Stomach (tissue), 9 donors: ENCODE data around the gene TMOD2. TPM values are rescaled to one million over a fixed set of nuclear protein-coding genes. Genes with fewer than 3 reads are reported as not detected.
"Not testable (repeated sequence)": the region's sequence is repeated elsewhere in the genome, so short reads cannot be mapped to it uniquely, and the experiment has no call there.

Experiments used
- DNase-seq, 2 donors: peaks; one replicate each; pipeline versions ENCODE4 v3.0.0 to v3.0.0-alpha.2; 2013 to 2019
- H3K27ac ChIP-seq, 5 donors: fragments of 200-600 bp in 4 of 5; sonication (generic) in 4 of 5; one replicate each; pipeline ENCODE4 v1.5.1; 2013 to 2019; ENCODE audit warnings: mild to moderate bottlenecking in 1 of 5, moderate library complexity in 1 of 5
- H3K27me3 ChIP-seq, 3 donors: fragments of 200-600 bp; sonication (generic); one replicate each; pipeline ENCODE4 v1.5.1; 2017 to 2019; ENCODE audit warnings: mixed run types in 1 of 3
- H3K36me3 ChIP-seq, 4 donors: fragments of 200-600 bp; sonication (generic); 1 replicate in 3 of 4; 2 replicates in 1 of 4; pipeline ENCODE4 v1.5.1; 2016 to 2019
- H3K4me1 ChIP-seq, 4 donors: fragments of 200-600 bp; sonication (generic); one replicate each; pipeline ENCODE4 v1.5.1; 2016 to 2019
- H3K4me3 ChIP-seq, 4 donors: fragments of 200-600 bp; sonication (generic) in 3 of 4; one replicate each; pipeline ENCODE4 v1.5.1; 2016 to 2019; ENCODE audit warnings: mild to moderate bottlenecking in 1 of 4
- H3K9me3 ChIP-seq, 4 donors: fragments of 200-600 bp; sonication (generic); one replicate each; pipeline ENCODE4 v1.5.1; 2016 to 2019
- EP300 ChIP-seq: sonication (generic); formaldehyde crosslinking; IDR thresholded peaks from one replicate; pipeline ENCODE4 v1.6.1; 2017; ENCODE audit warnings: antibody characterized with exemption
- POLR2A ChIP-seq, 4 donors: fragments of 450-650 bp; IDR thresholded peaks; one replicate each; pipeline ENCODE4 v1.6.1; 2016; ENCODE audit warnings: antibody characterized with exemption in 4 of 4, control low read depth in 2 of 4, mild to moderate bottlenecking in 1 of 4, moderate library complexity in 1 of 4
- POLR2AphosphoS5 ChIP-seq, 3 donors: sonication (generic); formaldehyde crosslinking; IDR thresholded peaks; one replicate each; pipeline ENCODE4 v1.6.1; 2016; ENCODE audit warnings: antibody characterized with exemption in 3 of 3
- WGBS, 5 donors: extraction: QIAGEN DNeasy Blood & Tissue Kit in 3 of 5; methylation state at CpG; one replicate each; pipeline versions ENCODE4 v1.1.5 to v1.1.7; 2013 to 2018; 5-methylcytosine and 5-hydroxymethylcytosine counted together
- intact Hi-C: fragments of 100-400 bp; cut with DNase I; formaldehyde crosslinking; loops from one replicate; pipeline ENCODE4 v1.15.1; 2023; ENCODE audit warnings: low total_unique reads
- polyA plus RNA-seq, 3 donors: library from polyadenylated mRNA; stranded (reverse); fragments of 200-250 nt; gene quantifications; one replicate each; pipeline ENCODE4 v1.2.3, GENCODE V29; 2013
- total RNA-seq, 5 donors: library from RNA; depleted of rRNA; stranded (reverse); fragments of >200 nt; gene quantifications; one replicate each; pipeline versions ENCODE4 v1.1.0 to v1.2.3, GENCODE V29; 2014 to 2016
- TF ChIP-seq, protein P1 (sequence below), 7 experiments: fragments of 450-650 bp in 4 of 7; fragments of 200-600 bp in 3 of 7; sonication (generic) in 3 of 7; IDR thresholded peaks; one replicate each; pipeline ENCODE4 v1.5.1; 2016 to 2019; ENCODE audit warnings: antibody characterized with exemption in 7 of 7, control low read depth in 2 of 7, mild to moderate bottlenecking in 1 of 7
- donor health status: healthy with polysubstance abuse.
- donor health status: Bipolar disorder and iron deficiency.
- donor health status: healthy.

TMOD2 gene
- total and polyA plus RNA-seq, 8 donors: 0.87 to 19.3 (median 3.1) TPM

DNA sequence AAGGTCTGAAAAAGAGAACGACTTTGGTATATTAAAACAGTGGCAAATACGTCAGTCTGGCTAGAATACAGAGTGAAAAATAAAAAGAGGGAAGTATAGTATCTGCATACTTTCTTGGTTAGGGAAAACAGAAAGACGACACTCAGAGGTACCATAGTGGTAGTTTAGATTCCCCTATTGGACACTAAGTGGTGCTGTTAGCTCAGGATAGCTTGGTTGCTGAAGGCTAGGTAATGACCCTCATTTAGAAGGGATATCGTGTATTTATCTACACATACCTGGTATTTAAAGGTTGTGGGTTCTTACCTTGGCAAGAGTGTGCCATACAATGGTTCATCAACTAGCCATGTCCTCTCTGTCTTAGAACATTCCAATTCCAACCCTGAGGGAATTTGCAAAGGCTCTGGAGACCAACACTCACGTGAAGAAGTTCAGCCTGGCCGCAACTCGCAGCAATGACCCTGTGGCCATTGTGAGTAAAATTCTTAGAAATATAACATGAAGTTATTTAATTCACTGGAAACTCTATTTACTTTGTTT, 31.0 kb downstream of the TMOD2 start:
- intact Hi-C loops: no loop called here
- H3K9me3 ChIP-seq: peaks cover 0 to 4% (median 0%) of the 10 kb centered on the region in 4 donors
- H3K36me3 ChIP-seq: peaks cover 6 to 47% (median 31%) of the 10 kb centered on the region in 4 donors
- H3K27me3 ChIP-seq: no peaks in the 10 kb centered on the region
- WGBS, 5 donors: 79 to 85% (median 81%) methylated on average over 7 of the region's 7 CpGs
- H3K27ac ChIP-seq: no peak overlapping the region
- TF ChIP-seq POLR2A (IDR thresholded peaks at IDR 0.05) (no peak), POLR2AphosphoS5 (IDR thresholded peaks at IDR 0.05) (no peak), EP300 (no peak)
- TF ChIP-seq, protein P1, sequence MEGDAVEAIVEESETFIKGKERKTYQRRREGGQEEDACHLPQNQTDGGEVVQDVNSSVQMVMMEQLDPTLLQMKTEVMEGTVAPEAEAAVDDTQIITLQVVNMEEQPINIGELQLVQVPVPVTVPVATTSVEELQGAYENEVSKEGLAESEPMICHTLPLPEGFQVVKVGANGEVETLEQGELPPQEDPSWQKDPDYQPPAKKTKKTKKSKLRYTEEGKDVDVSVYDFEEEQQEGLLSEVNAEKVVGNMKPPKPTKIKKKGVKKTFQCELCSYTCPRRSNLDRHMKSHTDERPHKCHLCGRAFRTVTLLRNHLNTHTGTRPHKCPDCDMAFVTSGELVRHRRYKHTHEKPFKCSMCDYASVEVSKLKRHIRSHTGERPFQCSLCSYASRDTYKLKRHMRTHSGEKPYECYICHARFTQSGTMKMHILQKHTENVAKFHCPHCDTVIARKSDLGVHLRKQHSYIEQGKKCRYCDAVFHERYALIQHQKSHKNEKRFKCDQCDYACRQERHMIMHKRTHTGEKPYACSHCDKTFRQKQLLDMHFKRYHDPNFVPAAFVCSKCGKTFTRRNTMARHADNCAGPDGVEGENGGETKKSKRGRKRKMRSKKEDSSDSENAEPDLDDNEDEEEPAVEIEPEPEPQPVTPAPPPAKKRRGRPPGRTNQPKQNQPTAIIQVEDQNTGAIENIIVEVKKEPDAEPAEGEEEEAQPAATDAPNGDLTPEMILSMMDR (IDR thresholded peaks at IDR 0.05): no peak
- no peak overlapping the region for H3K4me3 ChIP-seq
- peaks cover 0 to 4% (median 0%) of the 10 kb centered on the region in 4 donors for H3K4me1 ChIP-seq
- DNase-seq: no peak

DNA sequence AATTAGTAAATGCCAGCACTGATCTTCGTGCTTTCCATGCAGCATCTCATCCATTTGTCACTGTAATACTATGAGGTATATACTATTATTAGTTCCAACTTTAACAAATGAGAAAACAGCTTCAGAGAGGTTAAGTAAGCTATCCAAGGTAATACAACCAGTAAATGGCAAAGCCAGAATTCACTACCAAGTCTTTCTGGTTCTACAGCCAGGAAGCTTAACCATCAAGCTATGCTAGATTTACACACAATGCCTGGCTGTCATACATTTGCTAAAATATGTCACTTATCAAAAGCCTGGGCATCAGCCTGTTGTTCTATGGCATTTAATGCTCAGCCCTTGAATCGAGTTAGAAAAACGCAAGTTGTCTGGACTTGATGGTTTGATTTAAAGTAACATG, 32.6 kb downstream of the TMOD2 start:
- Histone ChIP-seq H3K27ac (no peak overlapping the region), H3K27me3 (no peaks in the 10 kb centered on the region), H3K9me3 (peaks cover 0 to 4% (median 0%) of the 10 kb centered on the region in 4 donors), H3K4me3 (no peak overlapping the region), H3K4me1 (peaks cover 0 to 4% (median 0%) of the 10 kb centered on the region in 4 donors), H3K36me3 (peaks cover 6 to 51% (median 31%) of the 10 kb centered on the region in 4 donors)
- 89 to 100% (median 93%) methylated on average over 3 of the region's 3 CpGs for WGBS, 5 donors
- TF ChIP-seq, protein P1 (IDR thresholded peaks at IDR 0.05): no peak
- no peak for TF ChIP-seq POLR2AphosphoS5 (IDR thresholded peaks at IDR 0.05)
- TF ChIP-seq POLR2A (IDR thresholded peaks at IDR 0.05): no peak
- no peak for TF ChIP-seq EP300
- no peak for DNase-seq
- intact Hi-C loops: no loop called here

DNA sequence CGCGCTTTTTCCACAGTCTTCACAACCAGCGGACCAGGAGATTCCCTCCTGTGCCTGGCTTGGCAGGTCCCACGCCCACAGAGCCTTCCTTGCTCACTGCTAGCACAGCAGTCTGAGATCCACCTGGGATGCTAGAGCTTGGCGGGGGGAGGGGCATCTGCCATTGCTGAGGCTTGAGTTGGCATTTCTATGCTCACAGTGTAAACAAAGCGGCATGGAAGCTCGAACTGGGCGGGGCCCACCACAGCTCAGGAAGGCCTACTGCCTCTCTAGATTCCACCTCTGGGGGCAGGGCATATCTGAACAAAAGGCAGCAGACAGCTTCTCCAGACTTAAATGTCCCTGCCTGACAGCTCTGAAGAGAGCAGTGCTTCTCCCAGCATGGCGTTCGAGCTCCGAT, 35.7 kb downstream of the TMOD2 start:
- H3K36me3 ChIP-seq: peaks cover 0 to 38% (median 30%) of the 10 kb centered on the region in 4 donors
- peak; percentile 24 to 37 for DNase-seq
- H3K9me3 ChIP-seq, intact Hi-C loops, H3K4me3 ChIP-seq, H3K27ac ChIP-seq, H3K27me3 ChIP-seq, H3K4me1 ChIP-seq: not testable (repeated sequence)
- WGBS, 5 donors: 78 to 92% (median 85%) methylated on average over 3 to 11 of the region's 11 CpGs

DNA sequence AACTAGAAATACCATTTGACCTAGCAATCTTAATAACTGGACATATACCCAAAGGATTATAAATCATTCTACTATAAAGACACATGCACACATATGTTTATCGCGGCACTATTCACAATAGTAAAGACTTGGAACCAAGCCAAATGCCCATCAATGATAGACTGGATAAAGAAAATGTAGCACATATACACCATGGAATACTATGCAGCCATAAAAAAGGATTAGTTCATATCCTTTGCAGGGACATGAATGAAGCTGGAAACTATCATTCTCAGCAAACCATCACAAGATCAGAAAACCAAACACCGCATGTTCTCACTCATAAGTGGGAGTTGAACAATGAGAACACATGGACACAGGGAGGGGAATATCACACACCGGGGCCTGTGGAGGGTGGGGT, 41.1 kb downstream of the TMOD2 start:
- H3K36me3 ChIP-seq, DNase-seq, intact Hi-C loops, H3K27ac ChIP-seq, H3K4me3 ChIP-seq, H3K9me3 ChIP-seq, H3K27me3 ChIP-seq: not testable (repeated sequence)
- H3K4me1 ChIP-seq: peaks cover 0 to 23% (median 11%) of the 10 kb centered on the region in 4 donors
- WGBS, 5 donors: 90 to 94% (median 91%) methylated on average over 4 of the region's 4 CpGs

DNA sequence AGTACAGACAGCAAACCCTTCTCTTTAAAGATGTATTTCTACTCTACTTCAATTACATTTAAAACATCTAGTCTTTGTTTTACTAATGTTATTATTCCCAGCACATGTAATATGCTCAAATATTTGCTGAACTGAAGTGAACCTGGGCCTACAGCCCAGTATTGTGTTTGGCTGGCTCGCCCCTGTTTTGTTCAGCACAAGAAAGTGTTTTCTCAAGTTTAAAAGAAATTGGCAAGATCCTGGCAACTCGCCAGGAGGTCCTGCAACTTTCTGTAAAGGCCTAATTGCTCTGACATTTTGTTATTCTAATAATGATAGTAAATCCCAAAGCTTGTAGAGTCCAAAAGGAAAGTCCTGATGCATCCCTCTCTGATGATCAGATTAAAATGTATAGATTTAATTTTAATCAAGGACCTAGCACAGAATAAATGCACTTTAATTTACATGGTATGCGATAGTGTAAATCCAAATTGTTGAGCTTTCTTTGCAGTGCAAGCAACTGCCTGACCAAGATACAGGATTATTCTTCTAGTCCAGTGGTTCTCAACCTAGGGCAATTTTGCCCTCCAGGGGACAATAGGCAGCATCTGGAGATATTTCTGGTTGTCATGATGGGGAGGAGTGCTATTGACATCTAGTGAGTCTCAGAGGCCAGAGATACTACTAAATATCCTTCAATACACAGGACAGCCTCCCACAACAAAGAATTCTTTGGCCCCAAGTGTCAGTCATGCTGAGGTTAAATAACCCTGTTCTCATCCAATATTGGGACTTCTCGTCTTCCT, 42.3 kb downstream of the TMOD2 start:
- Histone ChIP-seq H3K27me3 (no peaks in the 10 kb centered on the region), H3K4me3 (no peak overlapping the region), H3K9me3 (no peaks in the 10 kb centered on the region), H3K36me3 (peaks cover 0 to 8% (median 7%) of the 10 kb centered on the region in 4 donors), H3K4me1 (peaks cover 0 to 23% (median 14%) of the 10 kb centered on the region in 4 donors), H3K27ac (peak overlapping the region in 1 of 5 donors; percentile 48)
- no peak for TF ChIP-seq POLR2A (IDR thresholded peaks at IDR 0.05)
- TF ChIP-seq POLR2AphosphoS5 (IDR thresholded peaks at IDR 0.05): no peak
- TF ChIP-seq, protein P1 (IDR thresholded peaks at IDR 0.05): no peak
- TF ChIP-seq EP300: no peak
- 36 to 50% (median 40%) methylated on average over 4 of the region's 4 CpGs for WGBS, 5 donors
- intact Hi-C loops: no loop called here
- DNase-seq: peak; percentile 73 to 74
